ENCODE data around the gene PPIP5K2.

PPIP5K2 gene

DNA sequence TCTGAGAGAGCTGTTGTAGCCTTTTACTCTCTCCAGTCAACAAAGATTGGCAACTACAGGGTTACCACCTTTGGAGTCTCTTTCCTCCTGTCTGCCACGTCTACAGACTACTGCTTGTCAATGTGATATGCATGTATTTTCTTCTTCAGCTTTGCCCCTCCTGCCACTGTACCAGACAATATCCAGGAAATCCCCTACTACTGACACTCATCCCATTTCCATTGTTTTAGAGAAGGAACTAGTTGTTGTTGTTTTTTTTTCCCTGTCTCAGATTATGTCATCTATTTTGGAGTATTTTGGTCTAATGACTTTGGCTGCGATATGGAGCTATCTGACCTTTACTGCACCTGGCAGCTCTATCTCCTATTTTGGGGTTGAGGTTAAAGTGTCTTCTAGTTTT, 88.4 kb downstream of the PPIP5K2 start:
- Histone ChIP-seq H3K56ac (ENCODE audit: low read length) (no peak overlapping the region), H3K79me1 (ENCODE audit: low read length) (no peaks in the 10 kb centered on the region), H3K4me1 (ENCODE audit: control insufficient read depth, low read depth, low read length) (no peaks in the 10 kb centered on the region), H3K4me2 (ENCODE audit: low read length) (no peak overlapping the region), H3K36me3 (ENCODE audit: control insufficient read depth, insufficient read depth, low read length) (no peaks in the 10 kb centered on the region), H3K27me3 (ENCODE audit: insufficient read depth, low read length, poor library complexity) (no peaks in the 10 kb centered on the region), H3K27ac (ENCODE audit: low read depth, low read length) (no peak overlapping the region), H3K9ac (ENCODE audit: low read length) (no peak overlapping the region), H3K18ac (ENCODE audit: low read length) (no peak overlapping the region), H3K4ac (ENCODE audit: low read depth, low read length) (no peak overlapping the region), H3K4me3 (ENCODE audit: low read length) (no peak overlapping the region), H2BK5ac (ENCODE audit: low read length) (no peak overlapping the region), H2BK120ac (ENCODE audit: low read depth, low read length) (no peak overlapping the region), H4K5ac (ENCODE audit: low read length) (no peak overlapping the region), H2AK5ac (ENCODE audit: low read length) (no peak overlapping the region), H2BK15ac (replicated peaks; ENCODE audit: low read depth) (no peak overlapping the region), H3K79me2 (ENCODE audit: control insufficient read depth, insufficient read depth, low read length) (no peaks in the 10 kb centered on the region), H3K23ac (ENCODE audit: low read length) (no peak overlapping the region), H4K8ac (ENCODE audit: low read depth, low read length) (no peak overlapping the region)
- no peak for DNase-seq
- WGBS (ENCODE audit: extremely low coverage, insufficient coverage, low lambda C conversion rate): no CpG with 5 or more reads among the region's 2 CpGs

DNA sequence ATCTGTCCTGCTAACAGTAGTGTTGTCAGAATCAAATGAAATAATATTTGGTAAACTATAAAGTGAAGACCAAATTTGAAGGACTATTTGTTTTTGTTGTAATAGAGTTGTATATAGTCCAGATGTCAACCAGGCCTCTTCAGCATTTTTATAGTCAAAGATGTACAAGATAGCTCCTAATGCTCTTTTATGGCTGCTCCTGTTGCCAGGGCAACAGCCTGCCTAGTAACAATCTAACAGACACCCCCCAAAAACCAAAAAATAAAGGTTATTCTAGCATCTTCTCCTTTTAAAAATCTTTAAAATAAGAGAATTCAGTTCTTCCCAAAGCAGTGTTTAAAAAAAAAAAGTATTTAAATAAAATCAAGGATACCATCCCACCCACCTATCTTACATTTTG, 89.0 kb downstream of the PPIP5K2 start:
- H2BK5ac ChIP-seq (ENCODE audit: low read length): no peak overlapping the region
- H3K4me2 ChIP-seq (ENCODE audit: low read length): no peak overlapping the region
- H3K56ac ChIP-seq (ENCODE audit: low read length): no peak overlapping the region
- no peak overlapping the region for H2AK5ac ChIP-seq (ENCODE audit: low read length)
- H3K23ac ChIP-seq (ENCODE audit: low read length): no peak overlapping the region
- no peak overlapping the region for H3K9ac ChIP-seq (ENCODE audit: low read length)
- H3K4me1 ChIP-seq (ENCODE audit: control insufficient read depth, low read depth, low read length): no peaks in the 10 kb centered on the region
- H3K27me3 ChIP-seq (ENCODE audit: insufficient read depth, low read length, poor library complexity): no peaks in the 10 kb centered on the region
- DNase-seq: no peak
- H3K27ac ChIP-seq (ENCODE audit: low read depth, low read length): no peak overlapping the region
- H3K79me2 ChIP-seq (ENCODE audit: control insufficient read depth, insufficient read depth, low read length): no peaks in the 10 kb centered on the region
- H4K5ac ChIP-seq (ENCODE audit: low read length): no peak overlapping the region
- H3K4me3 ChIP-seq (ENCODE audit: low read length): no peak overlapping the region
- no peak overlapping the region for H2BK15ac ChIP-seq (replicated peaks; ENCODE audit: low read depth)
- H4K8ac ChIP-seq (ENCODE audit: low read depth, low read length): no peak overlapping the region
- H3K36me3 ChIP-seq (ENCODE audit: control insufficient read depth, insufficient read depth, low read length): no peaks in the 10 kb centered on the region
- no peak overlapping the region for H3K4ac ChIP-seq (ENCODE audit: low read depth, low read length)
- no peak overlapping the region for H2BK120ac ChIP-seq (ENCODE audit: low read depth, low read length)
- H3K18ac ChIP-seq (ENCODE audit: low read length): no peak overlapping the region
- H3K79me1 ChIP-seq (ENCODE audit: low read length): no peaks in the 10 kb centered on the region

DNA sequence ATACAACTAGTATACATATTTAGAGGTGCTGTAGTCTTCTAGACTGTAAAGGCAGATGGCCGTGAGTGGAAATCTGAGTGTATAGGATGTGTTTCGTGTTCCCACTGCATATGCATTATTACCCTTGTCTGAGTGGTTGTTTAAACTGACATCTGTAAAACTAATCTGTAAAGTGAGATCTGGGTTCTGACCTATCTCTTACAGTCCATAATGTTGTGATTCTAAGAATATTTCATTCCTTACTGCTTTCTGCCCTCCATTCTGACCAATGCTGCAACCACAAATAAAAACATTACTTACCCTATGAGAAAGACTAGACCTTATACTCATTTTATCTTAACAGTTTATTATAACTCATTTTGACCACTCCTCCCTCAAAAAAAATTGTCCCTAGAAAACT, 90.9 kb downstream of the PPIP5K2 start:
- no peak overlapping the region for H2BK120ac ChIP-seq (ENCODE audit: low read depth, low read length)
- no peak overlapping the region for H2AK5ac ChIP-seq (ENCODE audit: low read length)
- no peaks in the 10 kb centered on the region for H3K79me2 ChIP-seq (ENCODE audit: control insufficient read depth, insufficient read depth, low read length)
- H3K23ac ChIP-seq (ENCODE audit: low read length): no peak overlapping the region
- DNase-seq: no peak
- H3K36me3 ChIP-seq (ENCODE audit: control insufficient read depth, insufficient read depth, low read length): no peaks in the 10 kb centered on the region
- no peak overlapping the region for H3K4me2 ChIP-seq (ENCODE audit: low read length)
- no peak overlapping the region for H3K27ac ChIP-seq (ENCODE audit: low read depth, low read length)
- H3K4ac ChIP-seq (ENCODE audit: low read depth, low read length): no peak overlapping the region
- H3K27me3 ChIP-seq (ENCODE audit: insufficient read depth, low read length, poor library complexity): no peaks in the 10 kb centered on the region
- no peak overlapping the region for H3K4me3 ChIP-seq (ENCODE audit: low read length)
- no peak overlapping the region for H3K56ac ChIP-seq (ENCODE audit: low read length)
- no peak overlapping the region for H3K9ac ChIP-seq (ENCODE audit: low read length)
- no CpG with 5 or more reads among the region's 2 CpGs for WGBS (ENCODE audit: extremely low coverage, insufficient coverage, low lambda C conversion rate)
- H3K79me1 ChIP-seq (ENCODE audit: low read length): no peaks in the 10 kb centered on the region
- no peak overlapping the region for H3K18ac ChIP-seq (ENCODE audit: low read length)
- H2BK15ac ChIP-seq (replicated peaks; ENCODE audit: low read depth): no peak overlapping the region
- H4K5ac ChIP-seq (ENCODE audit: low read length): no peak overlapping the region
- H2BK5ac ChIP-seq (ENCODE audit: low read length): no peak overlapping the region
- peak overlapping the region; percentile 13 for H4K8ac ChIP-seq (ENCODE audit: low read depth, low read length)
- no peaks in the 10 kb centered on the region for H3K4me1 ChIP-seq (ENCODE audit: control insufficient read depth, low read depth, low read length)

GRCh38 chr5:103211576-103212561, 91.8 kb downstream of the PPIP5K2 start:
- Histone ChIP-seq H3K18ac (ENCODE audit: low read length) (no peak overlapping the region), H2BK120ac (ENCODE audit: low read depth, low read length) (no peak overlapping the region), H3K4me1 (ENCODE audit: control insufficient read depth, low read depth, low read length) (no peaks in the 10 kb centered on the region), H2BK5ac (ENCODE audit: low read length) (no peak overlapping the region), H3K27ac (ENCODE audit: low read depth, low read length) (no peak overlapping the region), H3K9ac (ENCODE audit: low read length) (no peak overlapping the region), H3K4me3 (ENCODE audit: low read length) (no peak overlapping the region), H2AK5ac (ENCODE audit: low read length) (no peak overlapping the region), H3K27me3 (ENCODE audit: insufficient read depth, low read length, poor library complexity) (no peaks in the 10 kb centered on the region), H3K4me2 (ENCODE audit: low read length) (no peak overlapping the region), H3K4ac (ENCODE audit: low read depth, low read length) (no peak overlapping the region), H3K56ac (ENCODE audit: low read length) (no peak overlapping the region), H3K79me1 (ENCODE audit: low read length) (no peaks in the 10 kb centered on the region), H3K36me3 (ENCODE audit: control insufficient read depth, insufficient read depth, low read length) (no peaks in the 10 kb centered on the region), H4K5ac (ENCODE audit: low read length) (no peak overlapping the region), H2BK15ac (replicated peaks; ENCODE audit: low read depth) (no peak overlapping the region), H4K8ac (ENCODE audit: low read depth, low read length) (no peak overlapping the region), H3K79me2 (ENCODE audit: control insufficient read depth, insufficient read depth, low read length) (no peaks in the 10 kb centered on the region), H3K23ac (ENCODE audit: low read length) (no peak overlapping the region)
- WGBS (ENCODE audit: extremely low coverage, insufficient coverage, low lambda C conversion rate): 100% methylated on average over 1 of the region's 2 CpGs
- no peak for DNase-seq

GRCh38 chr5:103216137-103216536, 96.0 kb downstream of the PPIP5K2 start:
- Histone ChIP-seq H2AK5ac (ENCODE audit: low read length) (no peak overlapping the region), H3K4ac (ENCODE audit: low read depth, low read length) (no peak overlapping the region), H3K79me2 (ENCODE audit: control insufficient read depth, insufficient read depth, low read length) (no peaks in the 10 kb centered on the region), H3K79me1 (ENCODE audit: low read length) (no peaks in the 10 kb centered on the region), H3K36me3 (ENCODE audit: control insufficient read depth, insufficient read depth, low read length) (no peaks in the 10 kb centered on the region), H4K5ac (ENCODE audit: low read length) (no peak overlapping the region), H4K8ac (ENCODE audit: low read depth, low read length) (no peak overlapping the region), H3K23ac (ENCODE audit: low read length) (no peak overlapping the region), H3K4me1 (ENCODE audit: control insufficient read depth, low read depth, low read length) (no peaks in the 10 kb centered on the region), H3K18ac (ENCODE audit: low read length) (no peak overlapping the region), H3K4me3 (ENCODE audit: low read length) (no peak overlapping the region), H3K27me3 (ENCODE audit: insufficient read depth, low read length, poor library complexity) (no peaks in the 10 kb centered on the region), H2BK120ac (ENCODE audit: low read depth, low read length) (no peak overlapping the region), H2BK5ac (ENCODE audit: low read length) (no peak overlapping the region), H3K56ac (ENCODE audit: low read length) (no peak overlapping the region), H2BK15ac (replicated peaks; ENCODE audit: low read depth) (no peak overlapping the region), H3K27ac (ENCODE audit: low read depth, low read length) (no peak overlapping the region), H3K4me2 (ENCODE audit: low read length) (no peak overlapping the region), H3K9ac (ENCODE audit: low read length) (no peak overlapping the region)
- DNase-seq: peak; percentile 39
- WGBS (ENCODE audit: extremely low coverage, insufficient coverage, low lambda C conversion rate): no CpG with 5 or more reads among the region's 2 CpGs

- H4K5ac ChIP-seq (ENCODE audit: low read length): no peak overlapping the region
- H4K8ac ChIP-seq (ENCODE audit: low read depth, low read length): no peak overlapping the region
- H2BK5ac ChIP-seq (ENCODE audit: low read length): no peak overlapping the region
- no peak overlapping the region for H3K4ac ChIP-seq (ENCODE audit: low read depth, low read length)
- WGBS (ENCODE audit: extremely low coverage, insufficient coverage, low lambda C conversion rate): no CpG with 5 or more reads among the region's 2 CpGs
- no peaks in the 10 kb centered on the region for H3K27me3 ChIP-seq (ENCODE audit: insufficient read depth, low read length, poor library complexity)
- no peak overlapping the region for H3K4me3 ChIP-seq (ENCODE audit: low read length)
- H3K27ac ChIP-seq (ENCODE audit: low read depth, low read length): no peak overlapping the region
- H3K18ac ChIP-seq (ENCODE audit: low read length): no peak overlapping the region
- H3K23ac ChIP-seq (ENCODE audit: low read length): no peak overlapping the region
- no peaks in the 10 kb centered on the region for H3K4me1 ChIP-seq (ENCODE audit: control insufficient read depth, low read depth, low read length)
- H3K56ac ChIP-seq (ENCODE audit: low read length): no peak overlapping the region
- H3K79me1 ChIP-seq (ENCODE audit: low read length): no peaks in the 10 kb centered on the region
- H2BK120ac ChIP-seq (ENCODE audit: low read depth, low read length): no peak overlapping the region
- no peak overlapping the region for H2BK15ac ChIP-seq (replicated peaks; ENCODE audit: low read depth)
- no peaks in the 10 kb centered on the region for H3K36me3 ChIP-seq (ENCODE audit: control insufficient read depth, insufficient read depth, low read length)
- DNase-seq: no peak
- no peak overlapping the region for H3K9ac ChIP-seq (ENCODE audit: low read length)
- H3K79me2 ChIP-seq (ENCODE audit: control insufficient read depth, insufficient read depth, low read length): no peaks in the 10 kb centered on the region
- no peak overlapping the region for H2AK5ac ChIP-seq (ENCODE audit: low read length)
- H3K4me2 ChIP-seq (ENCODE audit: low read length): no peak overlapping the region
These were observed 96.6 kb downstream of the PPIP5K2 start for GRCh38 chr5:103216697-103217096.
